GM19238 (cell line): Measurements from ENCODE around the gene ZNF408.

ENCODE experiments used
- DNase-seq: peaks from one replicate; pipeline ENCODE4 v3.0.0; 2011; ENCODE audit warnings: low spot score; ENCODE audit not compliant: insufficient read length

Gene ZNF408

DNA sequence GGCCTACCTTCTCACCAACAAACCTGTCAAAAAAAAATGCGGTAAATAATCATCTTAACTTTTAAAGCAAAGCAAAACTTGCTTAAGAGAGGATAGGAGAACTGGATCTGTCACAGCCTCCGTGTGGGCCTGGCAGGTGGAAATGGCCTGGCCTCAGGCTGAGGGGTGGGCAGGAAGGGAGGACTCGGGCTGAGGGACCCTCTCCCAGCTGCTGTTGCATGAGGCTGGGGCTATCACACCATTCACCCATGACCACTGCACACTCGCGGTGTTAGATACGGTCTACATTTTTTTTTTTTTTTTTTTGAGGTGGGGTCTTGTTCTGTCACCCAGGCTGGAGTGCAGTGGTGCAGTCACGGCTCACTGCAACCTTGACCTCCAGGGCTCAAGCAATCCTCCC is 24.9 kb upstream of the ZNF408 start:
- no peak for DNase-seq

DNA sequence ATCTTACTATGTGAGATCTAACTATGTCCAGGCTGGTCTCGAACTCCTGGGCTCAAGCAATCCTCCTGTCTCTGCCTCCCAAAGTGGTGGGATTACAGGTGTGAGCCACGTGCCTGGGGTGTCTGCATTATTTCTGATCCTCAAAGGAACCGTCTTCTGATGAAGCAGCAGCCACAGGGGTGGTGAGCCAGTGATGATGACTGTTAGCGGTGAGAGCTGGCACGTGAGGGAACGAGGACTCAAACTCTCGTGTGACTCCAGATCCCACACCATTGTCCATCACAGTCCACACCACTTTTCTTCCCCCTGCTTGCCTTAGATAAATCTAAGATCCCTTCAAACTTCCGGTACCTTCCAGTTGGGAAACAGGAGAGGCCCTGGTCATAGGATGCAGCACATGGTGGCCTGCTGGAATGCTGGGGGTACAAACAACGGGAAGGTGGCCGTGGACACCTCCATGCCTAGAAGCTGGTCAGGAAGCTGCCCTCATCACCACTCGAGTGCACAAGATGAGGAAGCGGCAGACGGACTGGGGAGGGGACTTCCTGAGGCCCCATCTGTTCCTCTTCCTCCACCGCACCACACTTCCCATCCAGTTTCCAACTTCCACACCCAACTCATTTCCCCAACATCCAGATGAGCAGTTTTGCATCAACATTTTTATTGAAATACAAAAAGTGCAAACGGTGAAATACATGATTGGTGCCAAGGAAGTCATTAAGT is 24.2 kb upstream of the ZNF408 start:
- no peak for DNase-seq

DNA sequence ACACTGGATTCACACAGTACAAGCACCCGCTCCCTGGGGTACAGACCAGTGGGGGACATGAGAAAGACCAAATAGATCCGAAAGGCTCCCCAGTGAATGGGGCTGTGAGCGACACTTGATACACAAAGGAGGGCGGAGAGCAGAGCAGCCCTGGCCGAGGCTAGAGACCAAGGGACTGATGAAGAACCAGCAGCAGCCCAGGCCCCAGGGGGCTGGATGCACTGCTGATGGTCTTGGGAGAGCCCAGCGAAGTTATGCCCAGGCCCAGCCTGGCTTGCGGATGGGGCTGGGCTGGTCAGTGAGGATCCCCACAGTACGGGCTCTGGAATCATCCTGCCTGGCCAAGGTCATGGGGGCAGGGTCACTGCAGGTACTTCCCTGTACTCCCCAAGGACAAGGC is 23.7 kb upstream of the ZNF408 start:
- no peak for DNase-seq

DNA sequence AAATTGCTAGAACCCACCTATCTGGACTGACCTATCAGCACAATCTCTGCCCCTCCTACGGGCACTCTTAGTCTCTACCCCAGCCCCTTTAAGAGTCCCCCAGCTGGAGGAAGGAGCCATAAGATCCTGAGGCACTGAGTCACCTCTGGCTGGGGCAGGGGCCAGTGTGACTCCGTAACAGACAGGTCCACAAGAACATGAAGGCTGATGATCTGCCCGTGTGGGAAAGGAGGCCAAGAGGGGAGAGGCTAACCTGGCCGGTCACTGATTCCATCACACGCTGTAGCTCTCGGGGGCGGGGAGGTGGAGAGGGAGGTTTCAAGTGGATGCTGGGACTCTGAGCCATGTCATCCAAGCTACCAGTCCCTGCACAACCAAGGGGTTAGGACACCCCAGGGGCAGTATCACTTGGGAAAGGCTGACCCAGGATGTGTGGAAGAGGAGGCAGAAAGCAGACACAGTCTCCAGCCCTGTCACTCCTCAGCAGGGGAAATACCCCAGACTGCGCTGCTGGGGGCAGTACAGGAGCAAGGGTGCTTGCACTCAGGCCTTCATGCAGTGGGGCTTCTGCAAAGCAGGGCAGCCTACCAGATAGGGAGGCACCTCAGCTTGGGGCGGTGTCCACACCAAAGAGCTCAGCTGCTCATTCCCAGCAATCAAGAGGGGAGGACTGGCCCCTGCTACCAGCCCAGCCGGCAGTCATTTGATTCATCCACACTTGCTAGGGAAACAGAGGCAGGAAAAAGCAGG is 22.7 kb upstream of the ZNF408 start:
- DNase-seq, result no peak

DNA sequence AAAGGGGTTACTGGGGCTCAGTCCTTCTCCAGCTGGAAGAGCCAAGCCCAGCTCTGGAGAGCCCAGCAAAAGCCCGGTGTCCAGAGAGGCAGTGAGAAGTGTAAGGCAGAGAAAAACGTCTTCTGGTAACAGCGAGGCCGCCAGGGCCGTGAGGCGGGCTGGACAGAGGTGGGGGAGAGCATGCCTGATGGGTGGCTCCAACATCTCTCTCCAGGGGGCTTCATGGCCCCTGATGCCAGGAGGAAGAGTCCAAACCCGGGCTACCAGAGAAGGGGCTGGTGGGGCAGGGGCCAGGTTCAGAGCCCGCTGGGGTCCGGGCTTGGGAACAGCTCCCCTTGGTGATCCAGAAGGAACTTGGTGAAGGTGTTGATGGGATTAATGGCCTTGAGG is 22.1 kb upstream of the ZNF408 start:
- DNase-seq, result no peak

DNA sequence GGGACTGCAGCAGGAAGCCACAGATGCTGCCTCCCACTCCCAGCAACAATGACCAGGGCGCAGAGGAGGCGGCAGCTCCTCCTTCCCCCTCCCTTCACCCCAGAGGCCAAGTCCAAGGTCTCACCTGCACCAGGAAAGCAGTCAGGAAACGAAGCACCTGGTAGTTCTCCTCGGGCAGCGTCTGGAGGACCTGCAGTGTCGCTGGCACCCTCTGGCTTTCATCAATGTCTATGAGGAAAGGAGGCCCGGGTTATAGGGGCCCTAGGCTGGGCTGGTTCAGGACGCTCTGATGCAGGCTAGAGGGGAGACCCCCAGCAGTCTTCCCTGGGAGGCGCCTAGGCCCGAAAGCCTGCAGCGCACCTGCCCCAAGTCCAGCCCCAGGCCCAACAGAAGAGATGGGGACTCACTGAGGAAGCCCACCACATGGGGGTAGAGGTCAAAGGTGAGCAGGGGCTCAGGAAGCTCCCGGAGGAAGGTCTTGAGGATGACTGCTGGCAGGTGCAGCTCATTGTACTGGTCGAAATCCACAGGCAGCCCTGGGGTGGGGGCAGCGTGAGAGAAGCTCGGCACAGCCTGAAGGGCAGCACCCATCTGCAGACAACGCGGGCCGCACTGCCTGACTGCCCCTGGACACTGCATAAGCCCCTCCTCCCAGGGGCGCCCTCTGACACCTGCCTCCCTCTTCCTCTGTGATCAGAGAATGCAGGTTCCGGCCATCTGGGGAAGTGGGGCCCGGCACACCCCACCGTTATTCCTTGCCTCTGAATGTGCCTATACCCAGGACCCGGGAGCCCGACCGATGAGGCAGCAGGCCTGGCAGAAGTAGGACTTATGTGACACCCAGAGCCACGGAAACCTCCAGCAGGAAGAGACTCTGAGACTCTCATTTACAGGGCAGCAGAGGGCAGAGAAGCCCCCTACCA is 21.3 kb upstream of the ZNF408 start:
- no peak for DNase-seq

DNA sequence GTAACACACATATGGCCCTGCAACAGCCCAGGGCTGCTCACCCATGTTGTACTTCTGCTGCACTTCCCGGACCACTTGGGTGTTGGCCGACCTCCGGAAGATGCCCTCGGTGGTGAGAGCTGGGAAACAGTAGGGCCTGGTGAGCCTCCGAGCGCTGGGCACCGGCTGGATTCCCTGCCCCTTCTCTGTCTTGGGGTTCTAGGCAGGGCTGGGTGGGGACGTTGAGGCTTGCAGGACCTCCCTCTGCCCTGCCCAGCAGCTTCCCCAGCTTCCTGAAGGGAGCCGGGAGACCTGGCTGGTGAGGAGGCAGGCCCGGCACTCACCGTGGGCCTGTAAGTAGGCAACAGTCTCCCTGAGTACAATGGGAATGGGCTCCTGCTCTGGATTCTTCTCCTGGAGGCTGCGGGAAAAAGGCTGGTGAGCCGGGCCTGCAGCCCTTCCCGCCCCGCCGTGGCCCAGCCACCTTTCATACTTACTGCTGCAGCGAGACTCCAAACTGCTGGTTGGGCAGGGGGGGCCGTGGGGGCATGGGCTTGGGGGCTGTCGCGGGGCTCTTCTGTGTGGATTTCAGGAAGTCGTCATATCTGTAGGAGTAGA is 20.6 kb upstream of the ZNF408 start:
- no peak for DNase-seq

DNA sequence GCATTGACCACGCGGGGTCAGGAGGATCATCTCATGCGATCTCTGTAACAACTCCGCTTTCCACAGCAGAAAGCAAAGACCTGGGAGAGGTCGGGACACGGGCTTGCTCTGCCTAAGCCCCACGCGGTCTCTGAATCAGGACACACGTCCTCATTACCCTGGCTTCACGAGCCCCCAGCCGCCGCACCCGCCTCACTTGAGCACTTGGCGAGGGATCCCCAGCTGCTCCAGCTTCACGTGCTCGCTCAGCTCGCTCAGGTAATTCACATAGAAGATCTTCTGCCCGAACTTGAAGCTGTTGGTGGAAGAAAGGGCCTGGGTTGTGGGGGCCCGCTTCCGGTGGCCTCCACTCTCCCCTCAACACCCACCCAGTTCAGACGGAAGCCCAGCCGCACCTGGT is 20.0 kb upstream of the ZNF408 start:
- DNase-seq, result no peak

DNA sequence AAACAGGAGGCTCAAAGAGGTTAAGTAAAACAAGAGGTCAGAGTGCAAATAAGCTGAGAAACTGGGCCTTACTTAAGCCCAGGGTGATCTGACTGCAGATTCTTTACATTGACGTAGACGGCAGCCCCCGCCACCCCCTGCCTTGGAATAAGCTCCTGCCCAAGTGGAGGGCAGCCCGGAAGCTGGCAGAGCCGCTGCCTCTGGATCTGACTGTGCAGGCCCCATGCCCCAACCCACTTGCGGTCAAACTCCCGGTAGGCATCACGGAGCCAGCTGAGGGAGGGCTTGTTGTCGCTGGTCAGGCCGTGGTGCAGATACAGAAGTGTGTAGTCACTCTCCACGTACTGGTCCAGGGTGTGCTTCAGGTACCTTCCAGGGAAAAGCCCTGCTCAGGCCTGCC is 19.0 kb upstream of the ZNF408 start:
- DNase-seq, result no peak

DNA sequence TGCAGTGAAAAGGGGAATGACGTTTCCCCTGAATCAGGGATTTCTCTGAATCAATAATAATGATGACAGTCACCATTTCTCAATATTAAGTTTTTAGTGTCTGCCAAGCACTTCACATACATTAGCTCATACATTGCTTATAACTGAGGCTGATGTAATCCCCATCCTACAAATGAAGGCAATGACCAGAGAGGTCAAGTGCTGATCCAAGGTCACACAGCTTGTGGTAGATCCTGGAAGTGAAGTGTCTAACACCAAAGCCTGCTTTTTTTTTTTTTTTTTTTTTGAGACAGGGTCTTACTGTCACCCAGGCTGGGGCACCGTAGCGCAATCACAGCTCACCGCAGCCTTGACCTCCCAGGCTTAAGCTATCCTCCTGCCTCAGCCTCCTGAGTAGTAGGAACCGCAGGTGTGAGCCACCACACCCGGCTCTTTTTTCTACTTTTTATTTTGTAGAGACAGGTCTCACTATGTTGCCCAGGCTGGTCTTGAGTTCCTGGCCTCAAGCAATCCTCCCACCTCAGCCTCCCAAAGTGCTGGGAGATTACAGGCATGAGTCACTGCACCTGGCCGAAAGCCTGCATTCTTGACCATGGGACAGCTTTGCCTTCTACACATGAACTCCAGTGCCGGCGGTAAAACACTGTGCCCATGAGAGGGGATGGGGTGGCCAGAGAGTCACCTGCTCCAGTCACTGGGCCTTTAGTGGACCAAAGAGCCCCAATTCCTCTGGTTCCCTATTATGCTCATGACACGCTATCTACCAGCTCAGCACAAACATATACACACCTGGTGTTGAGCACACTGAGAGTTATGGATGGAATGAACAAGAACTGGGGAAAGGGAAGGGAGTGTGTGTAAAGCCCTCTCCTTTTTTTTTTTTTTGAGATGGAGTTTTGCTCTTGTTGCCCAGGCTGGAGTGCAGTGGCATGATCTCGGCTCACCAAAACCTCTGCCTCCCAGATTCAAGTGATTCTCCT is 17.8 kb upstream of the ZNF408 start:
- DNase-seq, result no peak

DNA sequence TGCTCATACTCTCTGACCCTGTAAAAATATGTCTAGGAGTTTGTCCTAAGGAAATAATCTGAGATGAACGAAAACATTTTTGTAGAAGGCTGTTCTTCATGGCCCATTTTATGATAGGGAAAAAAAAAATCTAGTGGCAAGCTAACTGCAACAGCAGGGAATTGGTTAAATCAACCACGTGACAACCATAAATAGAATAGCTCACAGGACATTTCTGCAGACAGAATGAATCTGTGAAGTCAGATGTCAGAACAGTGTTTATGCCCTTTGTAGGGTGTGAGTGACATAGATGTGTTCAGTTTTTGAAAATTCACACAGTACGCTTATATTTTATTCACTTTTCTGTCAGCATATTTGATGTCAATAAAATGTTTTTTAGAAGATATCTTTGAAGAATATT is 16.5 kb upstream of the ZNF408 start:
- DNase-seq, result no peak

DNA sequence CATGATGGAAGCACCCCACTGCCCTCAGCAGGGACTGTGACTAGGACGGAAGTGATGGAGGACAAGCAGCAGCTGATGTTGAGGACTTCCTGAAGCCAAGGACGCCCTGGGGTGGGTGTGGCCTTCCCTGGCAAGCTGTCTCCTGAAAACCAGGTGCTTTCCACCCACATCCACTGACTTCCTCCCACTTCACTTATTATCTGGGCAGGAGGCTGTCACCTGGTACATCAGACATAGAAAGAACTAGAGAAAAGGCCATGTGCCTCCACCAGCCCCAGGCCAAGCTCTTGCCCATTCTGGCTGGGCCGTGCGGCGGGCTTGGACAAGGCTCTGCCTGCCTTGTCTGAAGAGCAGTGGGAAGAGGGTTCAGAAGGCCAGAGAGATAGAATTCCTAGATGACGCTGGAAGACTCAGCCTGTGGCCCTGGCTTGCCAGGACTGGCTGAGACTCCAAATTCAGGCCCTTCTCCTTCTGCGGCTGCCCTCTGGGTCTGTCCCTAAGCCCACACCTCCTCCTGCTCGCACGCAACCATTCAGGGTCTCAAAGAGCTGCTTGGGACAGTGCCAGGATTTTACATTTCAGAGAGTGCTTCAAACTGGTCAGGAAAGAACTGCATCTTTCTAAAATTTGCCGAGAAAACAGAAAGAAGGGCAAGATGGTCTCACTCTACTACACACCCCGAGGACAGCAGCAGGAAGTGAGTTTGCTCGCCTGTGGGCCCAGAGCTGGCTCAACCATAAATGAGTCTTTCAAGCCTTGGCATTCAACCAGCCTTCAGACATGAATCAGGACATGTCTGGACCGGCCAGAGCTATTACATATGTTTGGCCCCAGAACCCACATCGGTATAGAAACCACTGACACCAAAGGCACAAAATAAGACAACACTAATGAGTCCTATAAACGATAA is 13.7 kb upstream of the ZNF408 start:
- DNase-seq, result no peak

DNA sequence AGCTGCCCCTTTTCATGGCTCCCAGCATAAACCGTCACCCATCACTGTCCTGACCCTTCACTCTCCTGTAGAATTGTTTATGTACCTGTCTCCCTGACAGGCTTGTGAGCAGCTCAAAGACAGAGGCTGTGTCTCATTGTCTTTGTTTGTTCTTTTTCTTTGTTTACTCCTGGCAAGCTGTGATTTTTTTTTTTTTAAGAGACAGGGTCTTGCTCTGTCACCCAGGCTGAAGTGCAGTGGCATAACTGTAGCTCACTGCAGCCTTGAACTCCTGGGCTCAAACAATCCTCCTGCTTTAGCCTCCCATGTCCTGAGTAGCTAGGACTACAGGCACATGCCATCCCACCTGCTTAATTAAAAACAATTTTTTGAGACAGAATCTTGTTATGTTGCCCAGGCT is 10.1 kb upstream of the ZNF408 start:
- no peak for DNase-seq

DNA sequence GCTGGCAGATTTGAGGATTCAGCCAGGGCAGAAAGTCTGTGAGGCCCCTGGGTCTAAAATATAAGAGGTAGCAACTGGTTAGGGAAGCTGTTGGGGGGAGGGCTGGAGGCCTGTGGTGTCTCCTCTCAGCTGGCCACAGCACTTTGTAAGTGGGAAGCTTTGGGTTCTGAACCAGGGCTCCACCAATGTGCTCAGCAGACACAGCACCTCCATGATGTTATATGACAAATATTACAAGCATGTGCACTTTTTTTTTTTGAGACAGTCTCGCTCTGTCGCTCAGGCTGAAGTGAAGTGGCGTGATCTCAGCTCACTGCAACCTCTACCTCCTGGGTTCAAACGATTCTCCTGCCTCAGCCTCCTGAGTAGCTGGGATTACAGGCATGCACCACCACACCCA is 8.4 kb upstream of the ZNF408 start:
- no peak for DNase-seq

DNA sequence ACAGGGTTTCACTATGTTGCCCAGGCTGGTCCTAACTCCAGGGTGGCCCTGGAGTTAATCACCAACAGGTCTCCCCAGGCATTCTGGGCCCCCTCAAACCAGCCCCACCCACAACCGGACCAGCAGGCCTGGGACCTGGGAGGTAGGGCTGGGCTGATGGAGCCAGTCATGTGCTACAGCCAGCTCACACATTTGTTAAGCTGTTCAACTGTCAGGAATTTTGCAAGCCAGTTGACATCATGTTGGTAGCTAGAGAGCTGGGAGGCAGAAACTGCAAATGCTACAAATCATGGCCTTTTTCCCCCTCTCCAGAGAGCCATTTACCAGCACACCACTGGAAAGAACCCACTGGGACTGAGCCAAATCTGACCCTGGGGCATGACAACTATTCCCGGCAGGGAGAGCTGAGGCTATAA is 7.2 kb upstream of the ZNF408 start:
- no peak for DNase-seq

DNA sequence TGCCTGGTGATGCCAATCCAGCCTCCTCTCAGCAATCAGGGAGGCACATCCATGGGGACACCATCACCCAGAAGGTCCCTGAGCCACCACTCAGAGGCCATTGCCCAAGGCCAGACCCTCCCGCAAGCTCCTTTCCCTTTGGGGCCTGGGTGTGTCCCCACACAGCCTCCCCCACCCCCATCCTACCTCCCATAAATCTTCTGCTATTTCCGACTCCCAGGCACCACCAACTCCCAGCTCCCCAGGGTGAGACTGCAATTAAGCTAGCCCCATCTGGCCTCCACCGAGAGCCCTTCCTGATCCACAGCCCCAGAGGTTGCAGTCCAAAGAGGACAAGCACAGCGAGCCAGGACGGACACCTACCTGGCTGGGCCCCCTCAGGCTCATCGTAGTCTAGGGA is 6.8 kb upstream of the ZNF408 start:
- DNase-seq, result no peak

DNA sequence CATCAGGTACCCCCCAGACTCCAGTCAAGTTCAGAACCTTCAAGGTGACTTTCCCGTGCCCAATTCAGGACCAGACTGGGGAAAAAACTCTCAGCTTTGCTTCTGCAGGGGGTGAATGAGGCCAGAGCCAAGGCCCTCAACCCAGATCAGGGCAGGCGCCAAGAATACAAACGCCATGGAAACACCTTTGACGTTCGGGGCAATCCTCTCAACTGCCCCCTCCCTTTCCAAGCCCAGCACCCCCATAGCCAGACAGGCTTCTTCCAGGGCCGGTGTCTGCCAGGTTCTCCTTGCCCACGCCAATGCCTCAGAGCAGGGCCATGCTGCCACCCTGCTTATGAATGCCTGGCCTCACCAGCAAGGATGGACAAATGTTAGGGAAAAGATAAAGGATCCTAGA is 6.2 kb upstream of the ZNF408 start:
- DNase-seq, result no peak

DNA sequence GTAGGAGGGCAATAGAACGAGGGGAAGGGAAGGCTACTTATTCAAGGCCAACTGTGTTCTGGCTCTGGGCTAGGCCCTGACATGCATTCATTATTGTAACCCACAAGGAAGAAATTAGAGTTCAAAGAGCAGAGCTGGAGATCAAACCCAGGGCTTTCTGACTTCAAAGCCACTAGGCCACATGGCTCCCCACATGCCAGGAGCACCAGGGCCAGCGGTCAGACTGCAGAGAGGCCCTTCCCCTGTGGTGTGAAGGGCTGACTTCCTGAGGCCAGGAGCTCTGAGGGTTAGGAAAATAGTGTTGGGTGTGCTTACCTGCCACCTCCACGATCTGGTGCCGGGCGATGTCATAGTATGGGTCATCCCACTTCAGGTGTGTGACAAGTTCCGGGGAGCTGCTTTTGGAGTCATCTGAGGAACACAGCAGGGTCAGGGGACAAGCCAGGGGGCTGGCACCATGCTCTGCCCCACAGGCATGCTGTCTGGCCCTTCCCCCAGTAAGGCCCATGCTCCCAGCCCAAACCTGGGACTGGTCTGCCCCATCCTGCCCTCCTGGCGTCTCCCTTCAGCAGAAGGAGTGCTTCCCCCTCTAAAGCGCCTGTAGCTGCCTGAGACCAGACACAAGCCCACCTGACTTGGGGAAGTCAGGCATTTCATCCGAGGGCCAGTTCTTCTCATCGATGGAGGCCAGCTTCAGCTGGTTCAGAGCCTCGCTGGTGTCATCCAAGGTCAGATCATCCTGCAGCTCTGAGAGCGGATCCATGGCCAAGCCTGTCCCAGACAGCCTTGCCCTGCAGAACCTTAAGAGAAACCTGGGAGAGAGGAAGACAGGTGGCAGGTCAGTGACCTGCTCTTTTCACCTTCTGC is 5.3 kb upstream of the ZNF408 start:
- DNase-seq, result no peak

DNA sequence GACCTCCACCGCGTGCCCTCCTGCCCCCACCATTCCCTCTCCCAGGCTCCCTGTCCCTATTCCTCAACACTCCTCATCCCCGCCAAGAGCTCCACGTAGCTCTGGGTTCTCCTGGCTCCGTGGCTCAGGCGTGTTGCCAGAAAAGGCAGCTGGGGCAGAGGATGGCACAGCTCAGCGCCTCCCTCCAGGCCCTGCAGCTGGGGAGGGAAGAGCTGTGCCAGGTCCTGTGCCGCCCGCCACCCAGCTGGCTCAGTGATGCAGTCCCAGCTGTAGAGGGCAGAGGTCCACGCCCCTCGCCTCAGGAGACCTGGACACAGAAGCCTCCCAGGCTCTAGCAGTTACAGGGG is 4.6 kb upstream of the ZNF408 start:
- DNase-seq, result no peak
